B cell (primary cell): ENCODE results near the gene GNA14.

Experiments
- EZH2 ChIP-seq: IDR thresholded peaks from 2 replicates; pipeline ENCODE4 v1.6.1; 2012; ENCODE audit warnings: borderline replicate concordance, low read depth, mild to moderate bottlenecking, moderate library complexity, low read length; ENCODE audit not compliant: insufficient read depth, poor library complexity, severe bottlenecking
- TF ChIP-seq, protein P1 (sequence below): fragments of 200-600 bp; IDR thresholded peaks from one replicate; pipeline ENCODE4 v1.8.0; 2022; ENCODE audit warnings: antibody characterized with exemption, mild to moderate bottlenecking

- TF ChIP-seq, protein P1, sequence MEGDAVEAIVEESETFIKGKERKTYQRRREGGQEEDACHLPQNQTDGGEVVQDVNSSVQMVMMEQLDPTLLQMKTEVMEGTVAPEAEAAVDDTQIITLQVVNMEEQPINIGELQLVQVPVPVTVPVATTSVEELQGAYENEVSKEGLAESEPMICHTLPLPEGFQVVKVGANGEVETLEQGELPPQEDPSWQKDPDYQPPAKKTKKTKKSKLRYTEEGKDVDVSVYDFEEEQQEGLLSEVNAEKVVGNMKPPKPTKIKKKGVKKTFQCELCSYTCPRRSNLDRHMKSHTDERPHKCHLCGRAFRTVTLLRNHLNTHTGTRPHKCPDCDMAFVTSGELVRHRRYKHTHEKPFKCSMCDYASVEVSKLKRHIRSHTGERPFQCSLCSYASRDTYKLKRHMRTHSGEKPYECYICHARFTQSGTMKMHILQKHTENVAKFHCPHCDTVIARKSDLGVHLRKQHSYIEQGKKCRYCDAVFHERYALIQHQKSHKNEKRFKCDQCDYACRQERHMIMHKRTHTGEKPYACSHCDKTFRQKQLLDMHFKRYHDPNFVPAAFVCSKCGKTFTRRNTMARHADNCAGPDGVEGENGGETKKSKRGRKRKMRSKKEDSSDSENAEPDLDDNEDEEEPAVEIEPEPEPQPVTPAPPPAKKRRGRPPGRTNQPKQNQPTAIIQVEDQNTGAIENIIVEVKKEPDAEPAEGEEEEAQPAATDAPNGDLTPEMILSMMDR: no peak
- TF ChIP-seq EZH2: no peak
Observed at GRCh38 chr9:77508396-77508795, 139.7 kb downstream of the GNA14 start.
